SK-N-SH (cell line): ENCODE measurements around the gene BCL2L15. TPM values are rescaled to one million over a fixed set of nuclear protein-coding genes. Genes with fewer than 3 reads are reported as not detected.

Experiments
- CTCF ChIA-PET: fragments of 300-600, 350-600 bp; formaldehyde crosslinking; extraction: SDS; loops from one replicate; lab custom pipeline; 2021; lab: Yijun Ruan, JAX
- POLR2A ChIA-PET: fragments of 350-600 bp; sonication (Branson Sonifier 250); formaldehyde crosslinking; extraction: SDS; loops from one replicate; lab custom pipeline; 2020; ENCODE audit warnings: antibody characterized with exemption, inconsistent platforms; lab: Yijun Ruan, JAX
- DNase-seq: peaks from one replicate; pipeline ENCODE4 v3.0.0; 2012
- H2AFZ ChIP-seq: fragments of 200-600 bp; sonication (generic); 2 replicates; pipeline ENCODE4 v1.8.1; 2016; ENCODE audit warnings: antibody characterized with exemption, mild to moderate bottlenecking, low read depth
- H3F3A ChIP-seq: fragments of 200-600 bp; sonication (generic); replicated peaks from 2 replicates; pipeline ENCODE3; 2016; ENCODE audit warnings: antibody characterized with exemption, mild to moderate bottlenecking; ENCODE audit not compliant: insufficient read depth
- H3K27ac ChIP-seq, 2 experiments: fragments of 200-500 bp in 1 of 2; fragments of 200-600 bp in 1 of 2; sonication (Bioruptor generic) in 1 of 2; sonication (generic), shearing (Covaris generic) in 1 of 2; 2 replicates each; pipeline versions ENCODE4 v1.5.1 to v1.6.1; 2014 to 2016; ENCODE audit warnings: low read depth in 2 of 2, inconsistent platforms in 1 of 2, low read length in 1 of 2, mild to moderate bottlenecking in 1 of 2, mixed read lengths in 1 of 2
- H3K27me3 ChIP-seq: fragments of 200-600 bp; sonication (generic), shearing (Covaris generic); 2 replicates; pipeline ENCODE4 v1.6.1; 2016; ENCODE audit warnings: mixed run types; ENCODE audit not compliant: insufficient read depth
- H3K36me3 ChIP-seq, 2 experiments: fragments of 200-500 bp in 1 of 2; fragments of 200-600 bp in 1 of 2; sonication (Bioruptor generic) in 1 of 2; sonication (generic) in 1 of 2; replicated peaks in 1 of 2; 2 replicates each; pipeline versions ENCODE3 to v1.5.1; 2014 to 2016; ENCODE audit warnings: low read length in 1 of 2, mild to moderate bottlenecking in 1 of 2; ENCODE audit not compliant: insufficient read depth in 2 of 2, control insufficient read depth in 1 of 2
- H3K4me1 ChIP-seq, 2 experiments: fragments of 200-500 bp in 1 of 2; fragments of 200-600 bp in 1 of 2; sonication (Bioruptor generic) in 1 of 2; sonication (generic), shearing (Covaris generic) in 1 of 2; 2 replicates each; pipeline versions ENCODE4 v1.5.1 to v1.6.1; 2014 to 2016; ENCODE audit warnings: low read depth in 1 of 2, low read length in 1 of 2, mixed run types in 1 of 2; ENCODE audit not compliant: insufficient read depth in 2 of 2, control insufficient read depth in 1 of 2
- H3K4me2 ChIP-seq: fragments of 200-600 bp; sonication (generic), shearing (Covaris generic); 2 replicates; pipeline ENCODE4 v1.6.1; 2017; ENCODE audit warnings: mixed run types
- H3K4me3 ChIP-seq, 2 experiments: fragments of 200-500 bp in 1 of 2; fragments of 200-600 bp in 1 of 2; sonication (Bioruptor generic) in 1 of 2; sonication (generic), shearing (Covaris generic) in 1 of 2; 2 replicates each; pipeline versions ENCODE4 v1.5.1 to v1.8.1; 2014 to 2016; ENCODE audit warnings: low read depth in 2 of 2, inconsistent platforms in 1 of 2, low read length in 1 of 2, mild to moderate bottlenecking in 1 of 2, mixed read lengths in 1 of 2, moderate library complexity in 1 of 2
- H3K79me2 ChIP-seq: fragments of 200-600 bp; sonication (generic); 2 replicates; pipeline ENCODE4 v1.8.1; 2017; ENCODE audit warnings: mild to moderate bottlenecking; ENCODE audit not compliant: insufficient read depth
- H3K9ac ChIP-seq: fragments of 200-600 bp; sonication (generic); 2 replicates; pipeline ENCODE4 v1.6.1; 2017; ENCODE audit warnings: mixed run types
- H3K9me2 ChIP-seq: fragments of 200-600 bp; sonication (generic); 2 replicates; pipeline ENCODE4 v1.6.1; 2017; ENCODE audit warnings: mixed run types
- H3K9me3 ChIP-seq: fragments of 200-600 bp; sonication (generic); 2 replicates; pipeline ENCODE4 v1.6.1; 2017; ENCODE audit warnings: mixed run types, mild to moderate bottlenecking, moderate library complexity
- H4K20me1 ChIP-seq: fragments of 200-600 bp; sonication (generic); 2 replicates; pipeline ENCODE4 v1.6.1; 2017; ENCODE audit warnings: mild to moderate bottlenecking, mixed run types; ENCODE audit not compliant: insufficient read depth
- FOSL2 ChIP-seq: IDR thresholded peaks from 2 replicates; pipeline ENCODE4 v1.4.0; 2012; ENCODE audit warnings: low read depth, mild to moderate bottlenecking, moderate library complexity, borderline replicate concordance
- POLR2AphosphoS5 ChIP-seq: IDR thresholded peaks from 2 replicates; pipeline ENCODE4 v1.6.1; 2012; ENCODE audit warnings: low read depth, low read length
- RAD21 ChIP-seq: IDR thresholded peaks from 2 replicates; pipeline ENCODE4 v1.6.1; 2012; ENCODE audit warnings: mild to moderate bottlenecking, low read length
- TAF1 ChIP-seq: IDR thresholded peaks from 2 replicates; pipeline ENCODE4 v1.6.1; 2012; ENCODE audit warnings: low read depth, mild to moderate bottlenecking, low read length, moderate library complexity, borderline replicate concordance
- WGBS: methylation state at CpG from one replicate; pipeline ENCODE4 v1.1.6; 2017; ENCODE audit warnings: low lambda C conversion rate; 5-methylcytosine and 5-hydroxymethylcytosine counted together
- polyA plus RNA-seq, 3 experiments: library from polyadenylated mRNA; depleted of rRNA; stranded (reverse); fragments of >200 nt; gene quantifications; 2 replicates each; pipeline ENCODE4 v1.2.3, GENCODE V29; 2012
- TF ChIP-seq, protein P1 (sequence below): IDR thresholded peaks from 2 replicates; pipeline ENCODE4 v1.6.1; 2012; ENCODE audit warnings: mild to moderate bottlenecking, low read depth, low read length, moderate library complexity
- TF ChIP-seq, protein P2 (sequence below): IDR thresholded peaks from 2 replicates; pipeline ENCODE4 v1.4.0; 2012; ENCODE audit warnings: low read depth

The BCL2L15 gene
- polyA plus RNA-seq, 1 of the 3 experiments (the other 2 are of a cell fraction): 0.02 TPM

GRCh38 chr1:113870778-113871177 lies 16.6 kb downstream of the BCL2L15 start:
- H4K20me1 ChIP-seq: no peaks in the 10 kb centered on the region
- ChIA-PET CTCF (no interaction called here), POLR2A (no interaction called here)
- H3K4me3 ChIP-seq: no peak overlapping the region
- H3K9me3 ChIP-seq: no peaks in the 10 kb centered on the region
- H3K9me2 ChIP-seq: no peaks in the 10 kb centered on the region
- H3K36me3 ChIP-seq: no peaks in the 10 kb centered on the region
- TF ChIP-seq, protein P1, sequence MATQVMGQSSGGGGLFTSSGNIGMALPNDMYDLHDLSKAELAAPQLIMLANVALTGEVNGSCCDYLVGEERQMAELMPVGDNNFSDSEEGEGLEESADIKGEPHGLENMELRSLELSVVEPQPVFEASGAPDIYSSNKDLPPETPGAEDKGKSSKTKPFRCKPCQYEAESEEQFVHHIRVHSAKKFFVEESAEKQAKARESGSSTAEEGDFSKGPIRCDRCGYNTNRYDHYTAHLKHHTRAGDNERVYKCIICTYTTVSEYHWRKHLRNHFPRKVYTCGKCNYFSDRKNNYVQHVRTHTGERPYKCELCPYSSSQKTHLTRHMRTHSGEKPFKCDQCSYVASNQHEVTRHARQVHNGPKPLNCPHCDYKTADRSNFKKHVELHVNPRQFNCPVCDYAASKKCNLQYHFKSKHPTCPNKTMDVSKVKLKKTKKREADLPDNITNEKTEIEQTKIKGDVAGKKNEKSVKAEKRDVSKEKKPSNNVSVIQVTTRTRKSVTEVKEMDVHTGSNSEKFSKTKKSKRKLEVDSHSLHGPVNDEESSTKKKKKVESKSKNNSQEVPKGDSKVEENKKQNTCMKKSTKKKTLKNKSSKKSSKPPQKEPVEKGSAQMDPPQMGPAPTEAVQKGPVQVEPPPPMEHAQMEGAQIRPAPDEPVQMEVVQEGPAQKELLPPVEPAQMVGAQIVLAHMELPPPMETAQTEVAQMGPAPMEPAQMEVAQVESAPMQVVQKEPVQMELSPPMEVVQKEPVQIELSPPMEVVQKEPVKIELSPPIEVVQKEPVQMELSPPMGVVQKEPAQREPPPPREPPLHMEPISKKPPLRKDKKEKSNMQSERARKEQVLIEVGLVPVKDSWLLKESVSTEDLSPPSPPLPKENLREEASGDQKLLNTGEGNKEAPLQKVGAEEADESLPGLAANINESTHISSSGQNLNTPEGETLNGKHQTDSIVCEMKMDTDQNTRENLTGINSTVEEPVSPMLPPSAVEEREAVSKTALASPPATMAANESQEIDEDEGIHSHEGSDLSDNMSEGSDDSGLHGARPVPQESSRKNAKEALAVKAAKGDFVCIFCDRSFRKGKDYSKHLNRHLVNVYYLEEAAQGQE: no peak
- TF ChIP-seq RAD21: no peak
- TF ChIP-seq, protein P2, sequence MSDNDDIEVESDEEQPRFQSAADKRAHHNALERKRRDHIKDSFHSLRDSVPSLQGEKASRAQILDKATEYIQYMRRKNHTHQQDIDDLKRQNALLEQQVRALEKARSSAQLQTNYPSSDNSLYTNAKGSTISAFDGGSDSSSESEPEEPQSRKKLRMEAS: no peak
- TF ChIP-seq, all 33 proteins: peak for 0
- H3K27ac ChIP-seq: no peak overlapping the region
- H2AFZ ChIP-seq: no peak overlapping the region; the same call in 1 of the 2 replicates
- H3F3A ChIP-seq: no peaks in the 10 kb centered on the region
- H3K4me2 ChIP-seq: no peak overlapping the region
- H3K27me3 ChIP-seq: no peaks in the 10 kb centered on the region
- DNase-seq: no peak
- H3K79me2 ChIP-seq: no peaks in the 10 kb centered on the region
- H3K9ac ChIP-seq: no peak overlapping the region
- WGBS: 97% methylated on average over 3 of the region's 3 CpGs
- peaks cover 0 to 16% of the 10 kb centered on the region in 2 experiments; a peak in 1 of 4 replicates for H3K4me1 ChIP-seq

DNA sequence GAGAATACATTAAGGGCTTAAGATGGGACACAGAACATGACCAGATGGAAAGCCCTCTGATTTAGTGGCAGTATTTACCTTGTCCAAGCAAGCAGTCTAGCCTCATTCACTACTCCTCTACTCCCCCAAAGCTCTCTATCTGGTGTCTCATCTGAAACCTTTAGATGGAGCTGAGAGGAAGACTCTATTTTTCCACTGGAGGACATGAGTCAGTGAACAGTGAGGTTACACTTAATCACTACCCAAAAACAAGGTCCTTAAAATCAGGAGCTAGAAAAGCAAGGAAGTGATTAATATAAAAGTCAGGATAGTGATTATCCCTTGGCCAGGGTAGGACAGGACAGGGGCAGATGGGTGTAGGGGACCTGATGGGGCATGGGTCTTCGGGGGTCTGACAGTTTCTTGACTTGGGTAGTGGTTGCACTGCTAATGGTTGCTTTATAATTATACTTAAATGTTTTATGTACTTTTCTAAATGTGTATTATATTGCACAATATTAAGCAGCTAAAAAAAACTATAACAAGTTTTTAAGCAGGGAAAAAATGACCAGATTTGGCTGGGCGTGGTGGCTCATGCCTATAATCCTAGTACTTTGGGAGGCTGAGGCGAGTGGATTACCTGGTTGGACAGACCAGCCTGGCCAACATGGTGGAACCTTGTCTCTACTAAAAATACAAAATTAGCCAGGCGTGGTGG lies 18.8 kb downstream of the BCL2L15 start:
- H3K4me2 ChIP-seq: peak overlapping the region; percentile 32; the same call in 1 of the 2 replicates
- no peak overlapping the region for H3K4me3 ChIP-seq
- POLR2A ChIA-PET: no interaction called here
- peaks cover 0 to 16% of the 10 kb centered on the region in 2 experiments; a peak in 1 of 4 replicates for H3K4me1 ChIP-seq
- H3K36me3 ChIP-seq: no peaks in the 10 kb centered on the region
- H3K9me3 ChIP-seq: no peaks in the 10 kb centered on the region
- no peaks in the 10 kb centered on the region for H3K27me3 ChIP-seq
- no peak overlapping the region for H3K9ac ChIP-seq
- H3K79me2 ChIP-seq: no peaks in the 10 kb centered on the region
- CTCF ChIA-PET: interaction anchor here (0.8 to 1.0 kb wide), 2 partner anchors 16 to 110 kb away, joined by 3 read pairs; partner anchors contain the start of gene OLFML3
- no peaks in the 10 kb centered on the region for H3F3A ChIP-seq
- DNase-seq: no peak
- H2AFZ ChIP-seq: peak overlapping the region; percentile 75
- WGBS: 88% methylated on average over 4 of the region's 4 CpGs
- H4K20me1 ChIP-seq: no peaks in the 10 kb centered on the region
- H3K27ac ChIP-seq: peak overlapping the region in 1 of 2 experiments; percentile 47; a peak in 2 of 4 replicates
- H3K9me2 ChIP-seq: no peaks in the 10 kb centered on the region
- TF ChIP-seq TAF1 (no peak), FOSL2 (peak; percentile 19; the same call in 1 of the 2 replicates), POLR2AphosphoS5 (no peak)
- TF ChIP-seq, all 33 proteins: peak for 1
